ENCODE data around the gene SLC25A43.

DNA sequence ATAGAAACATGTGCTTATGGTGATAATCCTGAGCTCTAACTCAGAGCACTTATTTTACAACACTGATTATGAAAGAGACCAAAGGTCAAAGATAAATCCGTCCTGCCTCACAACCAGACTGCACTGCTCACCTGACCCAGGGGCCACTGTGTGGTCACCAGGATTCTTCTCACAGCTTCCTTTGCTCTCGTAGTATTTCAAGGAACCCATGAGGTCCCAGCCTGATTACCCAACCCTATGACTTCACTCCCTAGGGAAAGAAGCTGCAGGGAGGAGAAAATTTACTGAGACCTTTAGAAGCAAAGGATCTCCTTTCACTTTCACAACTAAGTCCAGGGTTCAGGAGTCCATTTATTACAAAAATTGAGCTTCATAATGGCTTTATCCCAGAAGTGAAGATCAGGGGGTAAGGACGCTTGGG, 78.7 kb downstream of the SLC25A43 start:
- no peak for TF ChIP-seq EZH2phosphoT487 (IDR thresholded peaks at IDR 0.05; ENCODE audit: insufficient read depth, low read depth)
- TF ChIP-seq EZH2 (IDR thresholded peaks at IDR 0.05; ENCODE audit: insufficient read depth, poor library complexity, severe bottlenecking): no peak
